ENCODE results near the gene SEC24B.

- TF ChIP-seq EZH2phosphoT487 (IDR thresholded peaks at IDR 0.05), result no peak
- no peak for TF ChIP-seq CTCF (IDR thresholded peaks at IDR 0.05)
- TF ChIP-seq EZH2 (IDR thresholded peaks at IDR 0.05), result no peak
These were observed 13.7 kb downstream of the SEC24B start for GRCh38 chr4:109447278-109447677.
